GM12865 (cell line): ENCODE results near the gene ZNF773.
"Not testable (repeated sequence)": the region's sequence is repeated elsewhere in the genome, so short reads cannot be mapped to it uniquely, and the experiment has no call there.

ENCODE experiments used
- DNase-seq: peaks from one replicate; pipeline ENCODE4 v3.0.0; 2010; ENCODE audit warnings: low read depth
- H3K4me3 ChIP-seq: 2 replicates; pipeline ENCODE4 v1.5.1; 2011; ENCODE audit warnings: mild to moderate bottlenecking, low read depth, low read length, control low read depth
- CTCF ChIP-seq: IDR thresholded peaks from 2 replicates; pipeline ENCODE4 v1.5.1; 2011; ENCODE audit warnings: low read length, control low read depth, low read depth, inconsistent platforms; ENCODE audit not compliant: insufficient read depth; ENCODE audit errors: missing control alignments

Gene ZNF773

GRCh38 chr19:57499680-57500395 lies at the start of gene ZNF773:
TSS of gene ZNF773 (plus strand) at chr19:57499938. CDS start at chr19:57500081, 143 bp downstream.
- peak within 1 kb of the TSS; percentile 73 for H3K4me3 ChIP-seq
- peak; percentile 98 for DNase-seq

GRCh38 chr19:57452307-57452706 lies 47.4 kb upstream of the ZNF773 start:
- no peak for TF ChIP-seq CTCF
- H3K4me3 ChIP-seq: no peak overlapping the region
- DNase-seq: no peak

GRCh38 chr19:57465680-57466381 lies 33.9 kb upstream of the ZNF773 start:
- peak; percentile 46 for TF ChIP-seq CTCF
- no peak overlapping the region for H3K4me3 ChIP-seq
- peak; percentile 62 for DNase-seq

- TF ChIP-seq CTCF: no peak
These were observed 33.2 kb upstream of the ZNF773 start for GRCh38 chr19:57466489-57466888.

GRCh38 chr19:57473646-57474045 lies 26.1 kb upstream of the ZNF773 start:
- TF ChIP-seq CTCF: no peak

More at GRCh38 chr19:57466489-57466888, 33.2 kb upstream of the ZNF773 start:
- DNase-seq: no peak
- no peak overlapping the region for H3K4me3 ChIP-seq

GRCh38 chr19:57477191-57478008 lies 22.3 kb upstream of the ZNF773 start, which contains the start of gene ZNF772:
TSS of gene ZNF772 (minus strand) at chr19:57477566. CDS start at chr19:57477309, 257 bp downstream.
- peak; percentile 94 for DNase-seq
- H3K4me3 ChIP-seq: peak within 1 kb of the TSS; percentile 63
- peak; percentile 67 for TF ChIP-seq CTCF

More at GRCh38 chr19:57473646-57474045, 26.1 kb upstream of the ZNF773 start:
- peak; percentile 5 for DNase-seq
- H3K4me3 ChIP-seq: no peak overlapping the region

- peak; percentile 94 for DNase-seq
- peak within 1 kb of the TSS; percentile 84 for H3K4me3 ChIP-seq
These were observed 12.1 kb upstream of the ZNF773 start, which contains the start of gene ZNF419 for GRCh38 chr19:57487477-57488298. TSS of gene ZNF419 (plus strand) at chr19:57487750. CDS start at chr19:57487951, 201 bp downstream.

GRCh38 chr19:57488299-57488644 lies 11.5 kb upstream of the ZNF773 start:
- H3K4me3 ChIP-seq: peak overlapping the region; percentile 32; the same call in 1 of the 2 replicates
- DNase-seq: not testable (repeated sequence)

GRCh38 chr19:57499332-57499679 lies 432 bp upstream of the ZNF773 start:
- H3K4me3 ChIP-seq, DNase-seq: not testable (repeated sequence)

- H3K4me3 ChIP-seq: peak overlapping the region; percentile 54
- DNase-seq: not testable (repeated sequence)
These were observed 662 bp downstream of the ZNF773 start for GRCh38 chr19:57500400-57500799.
